ENCODE results near the gene DGAT2.
A peak's percentile ranks its signal among the peaks of the same experiment; 100 is the strongest.

Gene DGAT2

GRCh38 chr11:75810637-75811390 lies 42.2 kb downstream of the DGAT2 start:
- H3K9me3 ChIP-seq (ENCODE audit: insufficient read depth, low read depth, low read length): no peaks in the 10 kb centered on the region
- H3K27ac ChIP-seq (ENCODE audit: low read length): no peak overlapping the region
- H3K9ac ChIP-seq (ENCODE audit: low read depth, low read length): no peak overlapping the region
- H3K4me1 ChIP-seq (ENCODE audit: insufficient read depth, low read length): peaks cover 9% of the 10 kb centered on the region; the same call in 1 of the 2 replicates
- H3K4me3 ChIP-seq (ENCODE audit: low read length): no peak overlapping the region
- no peaks in the 10 kb centered on the region for H3K27me3 ChIP-seq (ENCODE audit: insufficient read depth, low read length)
- no peaks in the 10 kb centered on the region for H3K36me3 ChIP-seq (ENCODE audit: insufficient read depth, low read depth, low read length)

- Histone ChIP-seq H3K27ac (ENCODE audit: low read length) (no peak overlapping the region), H3K9me3 (ENCODE audit: insufficient read depth, low read depth, low read length) (no peaks in the 10 kb centered on the region), H3K4me1 (ENCODE audit: insufficient read depth, low read length) (peaks cover 12% of the 10 kb centered on the region), H3K9ac (ENCODE audit: low read depth, low read length) (no peak overlapping the region), H3K4me3 (ENCODE audit: low read length) (no peak overlapping the region), H3K27me3 (ENCODE audit: insufficient read depth, low read length) (peaks cover 5% of the 10 kb centered on the region), H3K36me3 (ENCODE audit: insufficient read depth, low read depth, low read length) (no peaks in the 10 kb centered on the region)
Observed at GRCh38 chr11:75811485-75811884, 42.9 kb downstream of the DGAT2 start.

GRCh38 chr11:75812542-75813040 lies 44.0 kb downstream of the DGAT2 start:
- Histone ChIP-seq H3K27ac (ENCODE audit: low read length) (no peak overlapping the region), H3K27me3 (ENCODE audit: insufficient read depth, low read length) (peaks cover 7% of the 10 kb centered on the region), H3K4me3 (ENCODE audit: low read length) (no peak overlapping the region)

GRCh38 chr11:75813124-75813523 lies 44.5 kb downstream of the DGAT2 start:
- Histone ChIP-seq H3K36me3 (ENCODE audit: insufficient read depth, low read depth, low read length) (no peaks in the 10 kb centered on the region), H3K4me3 (ENCODE audit: low read length) (no peak overlapping the region), H3K9me3 (ENCODE audit: insufficient read depth, low read depth, low read length) (no peaks in the 10 kb centered on the region), H3K27ac (ENCODE audit: low read length) (no peak overlapping the region), H3K4me1 (ENCODE audit: insufficient read depth, low read length) (peaks cover 19% of the 10 kb centered on the region), H3K9ac (ENCODE audit: low read depth, low read length) (no peak overlapping the region), H3K27me3 (ENCODE audit: insufficient read depth, low read length) (peaks cover 7% of the 10 kb centered on the region)

More at GRCh38 chr11:75812542-75813040, 44.0 kb downstream of the DGAT2 start:
- Histone ChIP-seq H3K4me1 (ENCODE audit: insufficient read depth, low read length) (peaks cover 19% of the 10 kb centered on the region), H3K9me3 (ENCODE audit: insufficient read depth, low read depth, low read length) (no peaks in the 10 kb centered on the region), H3K36me3 (ENCODE audit: insufficient read depth, low read depth, low read length) (no peaks in the 10 kb centered on the region), H3K9ac (ENCODE audit: low read depth, low read length) (no peak overlapping the region; the same call in 1 of the 2 replicates)

- H3K9ac ChIP-seq (ENCODE audit: low read depth, low read length): no peak overlapping the region; the same call in 1 of the 2 replicates
- H3K4me3 ChIP-seq (ENCODE audit: low read length): peak overlapping the region; percentile 95; the same call in 1 of the 2 replicates
- H3K27me3 ChIP-seq (ENCODE audit: insufficient read depth, low read length): peaks cover 7% of the 10 kb centered on the region
- H3K4me1 ChIP-seq (ENCODE audit: insufficient read depth, low read length): peaks cover 19% of the 10 kb centered on the region
- no peaks in the 10 kb centered on the region for H3K9me3 ChIP-seq (ENCODE audit: insufficient read depth, low read depth, low read length)
- no peaks in the 10 kb centered on the region for H3K36me3 ChIP-seq (ENCODE audit: insufficient read depth, low read depth, low read length)
- no peak overlapping the region for H3K27ac ChIP-seq (ENCODE audit: low read length)
Observed at GRCh38 chr11:75813622-75814039, 45.1 kb downstream of the DGAT2 start.

GRCh38 chr11:75814363-75814676 lies 45.7 kb downstream of the DGAT2 start:
- H3K27ac ChIP-seq (ENCODE audit: low read length): no peak overlapping the region
- no peaks in the 10 kb centered on the region for H3K9me3 ChIP-seq (ENCODE audit: insufficient read depth, low read depth, low read length)
- peaks cover 19% of the 10 kb centered on the region for H3K4me1 ChIP-seq (ENCODE audit: insufficient read depth, low read length)
- peak overlapping the region; percentile 86; the same call in 1 of the 2 replicates for H3K9ac ChIP-seq (ENCODE audit: low read depth, low read length)
- H3K4me3 ChIP-seq (ENCODE audit: low read length): peak overlapping the region; percentile 95
- H3K27me3 ChIP-seq (ENCODE audit: insufficient read depth, low read length): peaks cover 7% of the 10 kb centered on the region
- H3K36me3 ChIP-seq (ENCODE audit: insufficient read depth, low read depth, low read length): no peaks in the 10 kb centered on the region

- peak within 1 kb of the TSS; percentile 18 for H3K27ac ChIP-seq (ENCODE audit: low read length)
Observed at GRCh38 chr11:75814677-75815344, 46.2 kb downstream of the DGAT2 start, which contains the start of gene UVRAG. TSS of gene UVRAG (plus strand) at chr11:75815210. CDS start at chr11:75815408, 198 bp downstream.

GRCh38 chr11:75815345-75816168 lies 47.0 kb downstream of the DGAT2 start:
- Histone ChIP-seq H3K27me3 (ENCODE audit: insufficient read depth, low read length) (peaks cover 7% of the 10 kb centered on the region), H3K27ac (ENCODE audit: low read length) (no peak overlapping the region), H3K4me3 (ENCODE audit: low read length) (peak overlapping the region; percentile 95), H3K9ac (ENCODE audit: low read depth, low read length) (peak overlapping the region; percentile 86; the same call in 1 of the 2 replicates), H3K9me3 (ENCODE audit: insufficient read depth, low read depth, low read length) (no peaks in the 10 kb centered on the region), H3K36me3 (ENCODE audit: insufficient read depth, low read depth, low read length) (no peaks in the 10 kb centered on the region), H3K4me1 (ENCODE audit: insufficient read depth, low read length) (peaks cover 19% of the 10 kb centered on the region)

More at GRCh38 chr11:75814677-75815344, 46.2 kb downstream of the DGAT2 start, which contains the start of gene UVRAG:
- Histone ChIP-seq H3K4me1 (ENCODE audit: insufficient read depth, low read length) (peaks cover 19% of the 10 kb centered on the region), H3K9me3 (ENCODE audit: insufficient read depth, low read depth, low read length) (no peaks in the 10 kb centered on the region), H3K36me3 (ENCODE audit: insufficient read depth, low read depth, low read length) (no peaks in the 10 kb centered on the region), H3K9ac (ENCODE audit: low read depth, low read length) (peak within 1 kb of the TSS; percentile 86), H3K27me3 (ENCODE audit: insufficient read depth, low read length) (peaks cover 7% of the 10 kb centered on the region), H3K4me3 (ENCODE audit: low read length) (peak within 1 kb of the TSS; percentile 95)

- Histone ChIP-seq H3K9me3 (ENCODE audit: insufficient read depth, low read depth, low read length) (no peaks in the 10 kb centered on the region), H3K4me3 (ENCODE audit: low read length) (peak overlapping the region; percentile 95), H3K36me3 (ENCODE audit: insufficient read depth, low read depth, low read length) (no peaks in the 10 kb centered on the region), H3K27ac (ENCODE audit: low read length) (no peak overlapping the region), H3K27me3 (ENCODE audit: insufficient read depth, low read length) (peaks cover 7% of the 10 kb centered on the region), H3K4me1 (ENCODE audit: insufficient read depth, low read length) (peaks cover 19% of the 10 kb centered on the region), H3K9ac (ENCODE audit: low read depth, low read length) (peak overlapping the region; percentile 86; the same call in 1 of the 2 replicates)
Observed at GRCh38 chr11:75816561-75817239, 48.1 kb downstream of the DGAT2 start.

- no peak overlapping the region for H3K9ac ChIP-seq (ENCODE audit: low read depth, low read length)
- H3K4me3 ChIP-seq (ENCODE audit: low read length): no peak overlapping the region
- H3K9me3 ChIP-seq (ENCODE audit: insufficient read depth, low read depth, low read length): no peaks in the 10 kb centered on the region
- H3K27me3 ChIP-seq (ENCODE audit: insufficient read depth, low read length): peaks cover 7% of the 10 kb centered on the region
- no peaks in the 10 kb centered on the region for H3K36me3 ChIP-seq (ENCODE audit: insufficient read depth, low read depth, low read length)
- H3K27ac ChIP-seq (ENCODE audit: low read length): no peak overlapping the region
- H3K4me1 ChIP-seq (ENCODE audit: insufficient read depth, low read length): peaks cover 10% of the 10 kb centered on the region
Observed at GRCh38 chr11:75820645-75821044, 52.1 kb downstream of the DGAT2 start.

- Histone ChIP-seq H3K9ac (ENCODE audit: low read depth, low read length) (no peak overlapping the region), H3K27ac (ENCODE audit: low read length) (no peak overlapping the region), H3K27me3 (ENCODE audit: insufficient read depth, low read length) (peaks cover 4% of the 10 kb centered on the region), H3K9me3 (ENCODE audit: insufficient read depth, low read depth, low read length) (no peaks in the 10 kb centered on the region), H3K4me3 (ENCODE audit: low read length) (no peak overlapping the region), H3K36me3 (ENCODE audit: insufficient read depth, low read depth, low read length) (no peaks in the 10 kb centered on the region), H3K4me1 (ENCODE audit: insufficient read depth, low read length) (peaks cover 10% of the 10 kb centered on the region)
Observed at GRCh38 chr11:75821202-75821601, 52.6 kb downstream of the DGAT2 start.
